NCI-H774 (cell line): ENCODE data around the gene MEDAG.

ENCODE experiments used
- DNase-seq: peaks from one replicate; lab custom pipeline; 2025; lab: John Stamatoyannopoulos, UW

Gene MEDAG

DNA sequence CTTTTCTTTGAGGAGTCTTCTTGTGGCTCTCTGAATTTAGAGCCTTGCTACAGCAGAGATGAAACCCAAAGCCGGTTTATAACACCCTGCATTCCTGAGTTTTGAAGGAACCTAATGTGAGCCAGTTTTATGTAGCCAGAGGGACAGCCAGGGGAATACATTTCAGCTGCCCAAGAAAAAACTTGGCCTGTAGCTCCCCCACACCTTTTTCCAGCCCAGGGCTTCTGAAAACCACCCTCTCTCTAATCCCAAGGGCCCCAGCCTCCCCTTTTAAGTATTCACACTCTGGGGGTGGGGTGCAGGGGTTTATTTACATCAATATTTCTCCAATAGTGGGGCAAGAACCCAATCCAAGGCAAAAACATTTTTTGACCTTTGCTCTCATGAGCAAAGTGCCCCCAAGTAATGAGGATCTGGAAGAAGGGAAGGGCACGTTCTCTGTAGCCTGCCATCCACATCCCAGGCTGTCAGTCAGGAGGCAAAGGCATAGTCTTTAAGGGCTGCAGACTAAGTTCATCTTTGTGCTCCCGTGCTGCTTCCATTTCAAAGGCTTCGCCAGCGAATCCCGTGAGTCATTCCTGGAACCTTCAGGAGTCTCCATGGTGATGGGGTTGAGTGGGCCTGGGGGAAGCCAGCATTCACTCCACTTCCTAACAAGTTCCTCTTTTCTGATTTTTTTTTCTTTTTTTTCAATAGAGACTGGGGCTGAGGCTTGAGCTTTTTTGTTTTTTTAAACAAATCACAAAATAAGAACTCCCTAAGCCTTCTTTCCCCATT lies 33.2 kb upstream of the MEDAG start:
- DNase-seq = no peak

GRCh38 chr13:30873499-30873898 lies 32.6 kb upstream of the MEDAG start:
- no peak for DNase-seq

GRCh38 chr13:30874111-30874510 lies 32.0 kb upstream of the MEDAG start:
- no peak for DNase-seq

DNA sequence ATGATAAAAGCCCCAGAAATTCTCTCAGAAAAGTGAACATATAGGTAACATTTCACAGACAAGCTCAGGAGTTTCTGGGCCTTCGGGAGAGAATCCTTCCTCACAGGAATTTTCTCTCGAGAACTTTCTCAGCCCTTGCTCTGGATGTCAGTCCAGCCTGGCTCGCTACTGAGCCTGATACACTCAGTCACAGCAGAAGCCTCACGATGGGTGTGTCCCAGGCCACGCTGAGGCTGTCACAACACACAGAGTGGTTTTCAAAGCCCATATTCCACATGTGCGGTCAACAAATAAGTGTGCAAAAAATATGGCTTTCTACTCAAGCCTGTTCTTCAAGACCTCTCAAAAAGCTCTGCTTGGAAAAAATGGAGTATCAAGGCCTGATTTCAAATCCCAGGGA lies 31.5 kb upstream of the MEDAG start:
- no peak for DNase-seq

GRCh38 chr13:30877335-30877734 lies 28.7 kb upstream of the MEDAG start:
- no peak for DNase-seq

- DNase-seq = no peak
Observed at GRCh38 chr13:30880151-30880855, 25.8 kb upstream of the MEDAG start.

DNA sequence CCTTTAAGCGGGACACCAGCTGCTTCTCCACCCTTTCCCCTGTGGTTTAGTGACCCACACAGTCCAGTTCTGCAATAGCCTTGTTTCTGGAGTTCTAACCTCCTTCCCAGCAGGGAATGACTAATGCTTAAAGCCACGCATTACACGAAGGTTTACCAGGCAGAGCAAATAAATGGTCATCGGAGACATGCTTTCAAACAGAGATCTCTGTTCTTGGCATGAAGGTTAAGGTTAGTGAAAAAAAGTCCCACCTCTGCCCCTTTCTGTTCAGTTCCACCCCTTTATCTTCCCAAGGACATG lies 25.3 kb upstream of the MEDAG start:
- DNase-seq = no peak

DNA sequence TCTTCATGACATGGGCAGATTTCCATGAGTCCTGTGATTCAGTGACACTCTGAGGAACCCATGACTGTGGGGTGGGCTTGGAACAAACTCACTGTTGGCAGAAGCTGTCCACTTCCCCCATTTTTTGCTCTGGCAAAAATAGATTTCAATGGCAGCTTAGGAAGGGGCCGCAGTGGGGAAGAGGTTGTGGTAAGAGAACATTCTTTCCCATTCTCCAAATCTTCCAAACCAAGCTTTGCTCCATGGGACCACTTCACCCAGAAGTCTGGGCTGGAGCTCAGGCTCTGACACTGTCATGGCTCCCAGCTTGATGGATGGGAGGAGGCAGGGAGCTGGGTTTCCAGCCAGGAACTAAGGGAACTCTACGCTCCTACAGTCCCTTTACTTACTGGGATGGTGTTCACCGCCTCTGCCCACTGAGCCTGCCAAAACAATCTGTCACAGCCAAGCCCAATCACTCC lies 24.9 kb upstream of the MEDAG start:
- no peak for DNase-seq

DNA sequence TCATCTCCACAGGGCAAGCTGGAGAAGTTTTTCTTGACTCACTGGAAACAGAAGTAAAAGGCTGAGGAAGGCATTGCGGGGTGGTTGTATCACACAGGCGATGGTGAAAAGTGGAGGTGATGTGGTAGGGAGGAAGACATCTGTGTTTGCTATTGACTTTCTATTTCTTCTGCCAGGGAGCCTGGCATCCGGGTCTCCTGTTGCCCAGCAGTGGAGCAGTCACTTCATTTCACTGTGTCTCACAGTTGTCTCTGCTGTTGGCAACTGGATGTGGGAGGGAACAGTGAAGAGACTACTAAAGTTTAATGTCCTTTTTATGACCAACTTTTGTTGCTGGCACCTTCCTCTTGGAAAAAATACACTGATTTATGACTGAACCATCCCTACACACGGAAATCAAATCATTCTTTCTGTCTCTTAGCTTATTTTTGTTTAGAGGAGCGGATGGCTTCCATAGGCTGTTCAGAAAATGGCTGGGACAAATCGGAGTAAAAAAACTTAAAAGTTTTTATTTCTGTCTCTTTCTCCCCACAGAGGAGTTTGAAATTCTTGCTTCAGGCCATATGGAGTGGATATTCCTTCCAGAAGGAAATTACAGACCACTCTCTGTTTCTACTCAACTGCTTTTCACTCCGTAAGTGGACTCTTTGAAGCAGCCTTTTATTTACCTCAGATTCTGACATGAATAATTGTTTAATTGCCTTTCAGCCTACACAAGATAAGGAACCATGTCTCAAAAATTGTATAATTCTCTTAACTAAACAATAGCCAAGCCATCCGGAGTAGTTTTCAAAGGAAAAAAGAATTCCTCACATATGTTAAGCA lies 23.8 kb upstream of the MEDAG start:
- DNase-seq = no peak

DNA sequence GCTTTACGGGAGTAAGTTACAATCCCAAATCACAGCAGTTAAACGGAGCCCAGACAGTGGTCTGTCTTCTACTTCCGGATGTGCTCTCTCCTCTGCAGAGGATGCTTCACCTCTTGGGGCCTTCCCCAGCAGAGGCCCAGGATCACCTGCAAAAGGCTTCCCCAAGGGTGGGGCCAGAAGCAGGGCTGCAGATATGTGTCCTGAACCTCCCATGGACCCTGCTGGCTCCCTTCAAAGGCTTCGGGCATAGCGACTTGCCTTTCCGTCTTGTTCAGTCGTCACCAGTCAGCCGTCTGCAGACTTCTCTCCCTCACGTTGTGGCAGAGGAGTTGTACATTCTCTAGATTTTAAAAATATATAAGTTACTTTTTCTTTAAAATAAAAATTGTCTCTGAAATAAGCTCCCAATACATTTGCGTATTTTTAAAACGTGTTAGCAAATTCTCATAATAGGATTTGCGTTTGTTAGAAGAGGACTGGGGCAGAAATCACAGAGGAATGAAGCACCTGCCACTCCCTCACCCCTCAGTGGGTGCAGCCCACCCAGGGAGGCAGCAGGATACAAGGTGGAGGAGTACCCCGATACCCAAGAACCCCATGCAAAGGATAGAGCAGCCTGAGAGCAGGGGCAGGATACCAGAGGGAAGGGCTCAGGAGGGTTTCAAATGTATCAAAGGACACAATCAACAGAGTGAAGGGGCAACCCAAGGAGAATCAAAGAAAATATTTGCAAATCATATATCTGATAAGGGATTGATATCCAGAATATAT lies 22.9 kb upstream of the MEDAG start:
- no peak for DNase-seq

DNA sequence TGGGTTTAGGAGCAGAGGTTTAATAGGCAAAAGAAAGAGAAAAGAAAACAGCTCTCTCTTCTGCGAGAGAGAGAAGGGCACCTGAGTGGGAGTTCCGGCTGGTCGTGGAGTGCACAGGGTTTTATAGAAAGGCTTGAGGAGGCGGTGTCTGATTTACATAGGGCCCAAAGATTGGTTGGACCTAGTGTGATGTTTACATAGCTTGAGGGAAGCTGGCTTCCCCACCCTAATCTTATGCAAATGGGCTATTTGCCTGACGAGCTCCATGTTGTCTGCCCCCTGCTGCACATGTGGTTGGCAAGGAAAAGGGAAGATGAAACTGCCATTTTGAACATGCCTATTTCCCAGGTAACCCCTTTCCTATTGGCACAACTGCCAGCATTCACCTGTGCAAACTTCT lies 21.5 kb upstream of the MEDAG start:
- no peak for DNase-seq

GRCh38 chr13:30889196-30889690 lies 16.8 kb upstream of the MEDAG start:
- DNase-seq = no peak

DNA sequence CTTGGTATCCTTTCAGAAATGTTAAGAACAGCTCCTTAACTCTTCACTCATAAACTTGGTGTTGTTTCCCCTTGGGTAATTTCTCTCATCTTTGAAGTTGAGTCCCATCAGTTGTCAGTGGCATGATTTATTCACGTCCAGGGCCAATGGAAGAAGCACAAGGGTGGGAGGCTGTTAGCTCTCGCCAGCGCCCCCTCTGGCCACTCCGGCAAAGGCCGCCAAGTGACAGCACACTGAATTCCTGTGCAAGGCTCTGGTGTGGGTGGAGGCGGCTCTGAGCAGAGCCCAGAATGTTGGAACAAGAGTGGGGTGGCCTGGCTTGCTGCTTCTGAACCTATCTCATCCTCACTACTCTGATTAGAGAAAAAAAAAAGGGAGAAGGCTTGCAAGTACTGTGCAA lies 13.1 kb upstream of the MEDAG start:
- no peak for DNase-seq

- DNase-seq = no peak
Observed at GRCh38 chr13:30895773-30896172, 10.3 kb upstream of the MEDAG start.

GRCh38 chr13:30898070-30898469 lies 8.0 kb upstream of the MEDAG start:
- DNase-seq = no peak

GRCh38 chr13:30898678-30899241 lies 7.3 kb upstream of the MEDAG start:
- no peak for DNase-seq

- no peak for DNase-seq
Observed at GRCh38 chr13:30900436-30900835, 5.6 kb upstream of the MEDAG start.

DNA sequence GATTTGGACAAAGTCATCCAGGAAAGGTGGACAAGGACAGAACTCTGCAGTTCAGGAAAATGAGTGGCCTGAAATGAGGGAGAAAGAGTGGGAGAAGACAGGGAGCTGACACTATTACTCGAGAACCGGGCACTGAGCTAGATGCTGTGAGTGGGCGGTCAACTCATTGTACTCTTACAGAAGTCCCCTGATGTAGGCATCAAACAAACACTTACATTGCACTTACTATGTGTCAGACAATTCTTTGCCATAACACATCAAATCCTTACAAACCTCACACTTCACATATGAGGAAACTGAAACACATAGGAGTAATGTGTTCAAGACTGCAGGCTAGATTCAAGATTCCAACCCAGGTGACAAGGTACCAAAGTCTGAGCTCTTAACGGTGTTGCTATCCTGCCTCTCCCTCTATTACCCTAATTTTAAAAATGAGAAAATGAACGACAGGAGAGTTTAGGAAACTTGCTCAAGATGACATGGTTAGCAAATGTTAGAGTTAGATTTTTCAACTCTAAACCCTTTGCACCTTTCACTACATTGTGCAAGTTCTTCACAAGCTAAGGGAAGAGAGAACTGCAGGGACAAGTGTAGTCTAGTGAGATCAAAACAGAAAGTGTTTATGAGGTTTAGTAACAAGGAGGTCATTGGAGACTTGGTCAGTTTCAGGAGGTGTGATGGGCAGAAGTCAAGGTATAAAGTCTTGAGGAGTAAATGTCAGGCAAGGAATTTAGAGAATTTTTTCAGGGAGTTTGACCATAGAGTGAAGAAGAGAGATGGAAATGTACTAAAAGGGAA lies 4.9 kb upstream of the MEDAG start:
- no peak for DNase-seq

DNA sequence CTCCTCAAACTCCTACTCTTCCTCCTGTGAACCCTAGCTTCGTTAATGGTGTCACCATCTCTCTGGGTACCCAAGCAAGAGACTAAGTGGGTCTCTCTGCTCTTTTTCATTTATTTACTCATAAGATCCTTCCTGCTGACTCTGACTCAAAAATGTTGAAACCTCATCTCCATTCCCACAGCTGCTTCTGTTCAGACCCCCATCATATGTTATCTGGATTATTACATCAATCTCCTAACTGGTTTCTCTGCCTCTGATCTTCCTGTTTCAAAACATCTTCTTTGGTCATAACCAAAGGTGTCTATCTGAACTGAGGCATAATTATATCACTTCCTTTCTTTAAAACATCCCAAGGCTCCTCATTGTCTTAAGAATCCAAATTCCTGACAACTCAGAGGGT lies 2.0 kb upstream of the MEDAG start:
- no peak for DNase-seq

GRCh38 chr13:30906411-30907051 lies 460 bp downstream of the MEDAG start:
- DNase-seq = no peak
